OCI-LY7 (cell line): ENCODE data around the gene CAPN9. TPM values are rescaled to one million over a fixed set of nuclear protein-coding genes. Genes with fewer than 3 reads are reported as not detected.

Experiments
- BruUV-seq: library from RNA; stranded (reverse); fragments of 400-500 nt; replicated peaks from 2 replicates; lab custom pipeline; 2021; lab: Mats Ljungman, UMichigan
- CTCF ChIA-PET: fragments of 300-600 bp; sonication (Branson Sonifier 250); formaldehyde crosslinking; loops from one replicate; lab custom pipeline; 2022; ENCODE audit warnings: antibody characterized with exemption; ENCODE audit not compliant: unreplicated experiment; lab: Charles Lee
- POLR2A ChIA-PET: fragments of 300-600 bp; sonication (Branson Sonifier 250); formaldehyde crosslinking; loops from one replicate; lab custom pipeline; 2022; ENCODE audit warnings: antibody characterized with exemption; lab: Charles Lee
- DNase-seq: peaks from one replicate; pipeline ENCODE4 v3.0.0-alpha.2; 2015; ENCODE audit warnings: low spot score
- H2AFZ ChIP-seq: fragments of 200-600 bp; sonication (generic), shearing (Covaris generic); 2 replicates; pipeline ENCODE4 v1.6.1; 2014; ENCODE audit warnings: mild to moderate bottlenecking, antibody characterized with exemption, low read length, moderate library complexity
- H3K27ac ChIP-seq: fragments of 200-600 bp; sonication (generic); 2 replicates; pipeline ENCODE4 v1.5.1; 2014; ENCODE audit warnings: mixed run types, low read depth, mild to moderate bottlenecking, moderate library complexity, low read length, inconsistent platforms; ENCODE audit not compliant: poor library complexity, severe bottlenecking
- H3K36me3 ChIP-seq: fragments of 200-600 bp; sonication (generic); 2 replicates; pipeline ENCODE4 v1.6.1; 2014; ENCODE audit warnings: mild to moderate bottlenecking, antibody characterized with exemption, low read length, moderate library complexity, mixed read lengths; ENCODE audit not compliant: insufficient read depth
- H3K4me1 ChIP-seq: fragments of 200-600 bp; sonication (generic); 2 replicates; pipeline ENCODE4 v1.5.1; 2014; ENCODE audit warnings: mild to moderate bottlenecking, low read length; ENCODE audit not compliant: insufficient read depth, poor library complexity, severe bottlenecking
- H3K4me2 ChIP-seq: fragments of 200-600 bp; sonication (generic); 2 replicates; pipeline ENCODE4 v1.6.1; 2014; ENCODE audit warnings: mild to moderate bottlenecking, low read length
- H3K4me3 ChIP-seq: fragments of 200-600 bp; sonication (generic); 2 replicates; pipeline ENCODE4 v1.5.1; 2014; ENCODE audit warnings: mild to moderate bottlenecking, low read depth, low read length; ENCODE audit not compliant: poor library complexity, severe bottlenecking
- H3K79me2 ChIP-seq: fragments of 200-600 bp; sonication (generic); 2 replicates; pipeline ENCODE4 v1.6.1; 2016; ENCODE audit warnings: low read depth, mild to moderate bottlenecking, low read length, moderate library complexity, mixed read lengths; ENCODE audit not compliant: insufficient read depth
- H3K9me2 ChIP-seq: fragments of 200-600 bp; sonication (generic); 2 replicates; pipeline ENCODE4 v1.6.1; 2016; ENCODE audit warnings: mild to moderate bottlenecking, low read length, mixed read lengths; ENCODE audit not compliant: insufficient read depth
- H3K9me3 ChIP-seq: fragments of 200-600 bp; sonication (generic); 2 replicates; pipeline ENCODE4 v1.6.1; 2014; ENCODE audit warnings: mild to moderate bottlenecking, mixed run types, low read length, mixed read lengths
- H4K20me1 ChIP-seq: fragments of 200-600 bp; sonication (generic); 2 replicates; pipeline ENCODE4 v1.6.1; 2014; ENCODE audit warnings: mild to moderate bottlenecking, antibody characterized with exemption, low read length, moderate library complexity, mixed read lengths; ENCODE audit not compliant: insufficient read depth
- CTCF ChIP-seq: fragments of 200-600 bp; sonication (generic); conservative IDR thresholded peaks from 2 replicates; pipeline ENCODE4 v1.5.1; 2014; ENCODE audit warnings: mild to moderate bottlenecking, antibody characterized with exemption, low read length, moderate library complexity, mixed read lengths
- EZH2phosphoT487 ChIP-seq: fragments of 200-600 bp; sonication (generic); IDR thresholded peaks from 2 replicates; pipeline ENCODE4 v1.6.1; 2018; ENCODE audit warnings: low read depth, borderline replicate concordance, mild to moderate bottlenecking, mixed run types, antibody characterized with exemption, low read length, moderate library complexity, mixed read lengths
- intact Hi-C: fragments of 100-400 bp; cut with micrococcal nuclease; formaldehyde crosslinking; loops from one replicate; pipeline ENCODE4 v1.10.0; 2022; ENCODE audit not compliant: unreplicated experiment
- total RNA-seq, 2 experiments: library from RNA; depleted of rRNA in 1 of 2; stranded (reverse); fragments of >200 nt in 1 of 2; shearing (Covaris generic) in 1 of 2; gene quantifications; 2 replicates each; pipeline ENCODE4 v1.2.3, GENCODE V29; 2014 to 2022

The CAPN9 gene
- total RNA-seq, 2 experiments from 2014 or later = not detected

DNA sequence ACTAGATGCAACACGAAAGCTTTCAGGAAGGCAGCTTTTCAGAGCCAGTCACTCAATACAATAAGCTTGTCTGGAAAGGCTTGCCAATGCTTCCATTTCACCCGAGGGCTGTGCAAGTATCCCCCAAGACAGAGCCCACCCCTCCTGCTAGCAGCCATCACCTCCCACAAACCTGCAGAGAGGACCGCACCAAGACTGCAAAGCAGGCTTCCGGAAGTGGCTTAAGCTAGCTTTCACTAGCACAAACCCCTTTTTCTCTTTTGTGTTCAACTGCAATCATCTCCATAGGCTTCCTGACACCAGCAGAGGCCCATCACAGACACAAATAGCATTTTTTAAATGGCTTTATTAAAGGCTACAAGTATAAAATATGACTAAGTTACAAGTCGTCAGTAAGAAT, 89.6 kb downstream of the CAPN9 start:
- DNase-seq = no peak
- H3K9me3 ChIP-seq = no peaks in the 10 kb centered on the region
- POLR2A ChIA-PET = interaction anchor here (0.6 kb wide), 1 partner anchor 42 kb away, joined by 4 read pairs; no protein-coding TSS in a partner anchor
- no peaks in the 10 kb centered on the region for H3K36me3 ChIP-seq
- CTCF ChIA-PET = no interaction called here
- no peaks in the 10 kb centered on the region for H3K79me2 ChIP-seq
- no peaks in the 10 kb centered on the region for H3K9me2 ChIP-seq
- no peaks in the 10 kb centered on the region for H3K4me1 ChIP-seq
- no TSS peak for BruUV-seq
- H4K20me1 ChIP-seq = no peaks in the 10 kb centered on the region
- no peak overlapping the region for H3K4me3 ChIP-seq
- no peak overlapping the region for H3K27ac ChIP-seq
- no peak overlapping the region for H2AFZ ChIP-seq
- no peak overlapping the region for H3K4me2 ChIP-seq
- intact Hi-C loops = no loop called here
- TF ChIP-seq CTCF = no peak
- TF ChIP-seq EZH2phosphoT487 = no peak

DNA sequence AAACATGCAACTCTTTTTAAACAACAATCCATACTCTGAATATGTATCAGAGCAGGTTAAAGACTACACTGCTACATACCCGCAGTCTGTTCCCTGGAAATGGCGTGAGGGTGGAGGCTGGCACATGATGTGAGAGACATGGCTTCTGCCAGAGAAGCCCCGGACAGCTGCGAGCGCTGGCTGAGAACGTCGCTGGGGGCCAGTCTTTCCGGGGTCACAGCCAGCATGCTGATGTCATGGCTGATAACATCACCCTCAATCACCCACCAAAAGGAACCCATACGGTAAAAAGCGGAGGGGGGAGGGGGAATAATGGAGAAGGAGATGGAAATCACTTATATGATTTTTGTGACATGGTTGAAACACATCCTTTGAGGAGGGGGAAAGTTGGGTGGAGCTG, 92.0 kb downstream of the CAPN9 start:
- no peak overlapping the region for H2AFZ ChIP-seq
- ChIA-PET POLR2A (no interaction called here), CTCF (no interaction called here)
- no peak overlapping the region for H3K4me2 ChIP-seq
- DNase-seq = no peak
- no peaks in the 10 kb centered on the region for H3K9me3 ChIP-seq
- H3K9me2 ChIP-seq = no peaks in the 10 kb centered on the region
- H3K27ac ChIP-seq = no peak overlapping the region
- H3K4me3 ChIP-seq = no peak overlapping the region
- H4K20me1 ChIP-seq = no peaks in the 10 kb centered on the region
- H3K36me3 ChIP-seq = no peaks in the 10 kb centered on the region
- H3K79me2 ChIP-seq = no peaks in the 10 kb centered on the region
- TF ChIP-seq EZH2phosphoT487 = no peak
- no peak for TF ChIP-seq CTCF
- H3K4me1 ChIP-seq = no peaks in the 10 kb centered on the region
- no TSS peak for BruUV-seq
- intact Hi-C loops = no loop called here

DNA sequence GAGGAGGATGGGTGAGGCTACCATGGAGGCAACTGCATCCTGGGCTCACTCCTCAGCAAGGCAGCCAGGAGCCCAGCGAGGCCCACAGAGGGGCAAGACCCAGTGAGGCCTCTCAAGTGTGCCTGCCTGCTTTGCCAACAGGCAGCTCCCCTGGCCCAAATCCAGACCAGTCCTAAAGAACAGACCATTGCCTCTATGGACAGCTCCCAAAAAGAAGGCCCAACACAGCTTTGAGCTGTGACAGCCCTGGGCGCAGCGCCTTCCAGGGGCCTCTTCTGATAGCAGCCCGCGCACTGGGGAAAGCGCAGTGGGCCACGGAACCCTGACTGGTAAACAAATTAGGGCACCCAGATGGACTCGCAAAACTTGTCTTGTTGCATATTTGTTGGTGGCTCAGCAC, 95.6 kb downstream of the CAPN9 start:
- Histone ChIP-seq H3K9me2 (no peaks in the 10 kb centered on the region), H3K36me3 (no peaks in the 10 kb centered on the region), H3K27ac (no peak overlapping the region), H3K9me3 (no peaks in the 10 kb centered on the region), H3K4me1 (no peaks in the 10 kb centered on the region), H3K4me3 (no peak overlapping the region), H4K20me1 (no peaks in the 10 kb centered on the region), H2AFZ (no peak overlapping the region), H3K79me2 (no peaks in the 10 kb centered on the region), H3K4me2 (no peak overlapping the region)
- TF ChIP-seq CTCF = no peak
- TF ChIP-seq EZH2phosphoT487 = no peak
- DNase-seq = no peak
- CTCF ChIA-PET = no interaction called here
- BruUV-seq = no TSS peak
- intact Hi-C loops = no loop called here
- POLR2A ChIA-PET = no interaction called here
